22Rv1 (cell line): Measurements from ENCODE around the gene RXYLT1.

Experiments used
- H3K27ac ChIP-seq: fragments of 450-650 bp; 2 replicates; pipeline ENCODE4 v1.5.1; 2017
- ZFX ChIP-seq: fragments of 450-650 bp; IDR thresholded peaks from 2 replicates; pipeline ENCODE4 v1.6.1; 2017; ENCODE audit warnings: antibody characterized with exemption, borderline replicate concordance
- TF ChIP-seq, protein P1 (sequence below): fragments of 450-650 bp; IDR thresholded peaks from 2 replicates; pipeline ENCODE4 v1.5.1; 2017; ENCODE audit warnings: mild to moderate bottlenecking

The RXYLT1 gene

DNA sequence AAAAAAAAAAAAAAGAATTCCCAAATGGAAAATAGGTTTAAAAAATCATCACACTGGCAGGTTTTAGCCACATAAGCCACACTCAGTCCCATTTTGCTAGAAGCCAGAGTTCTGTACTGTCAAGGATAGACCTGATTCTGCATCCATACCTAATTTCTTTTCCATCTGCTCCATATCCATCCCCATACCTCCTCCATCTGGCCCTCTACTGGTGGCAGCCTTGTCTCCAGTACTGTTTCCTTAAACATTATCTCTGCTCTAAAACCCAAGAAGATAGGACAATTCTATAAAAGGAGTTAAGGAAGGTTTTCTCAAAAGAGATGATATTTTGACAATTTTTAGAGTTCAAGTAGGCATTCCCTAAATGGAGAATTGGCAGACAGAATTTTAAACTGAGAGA is 26.0 kb upstream of the RXYLT1 start:
- TF ChIP-seq ZFX: no peak
- TF ChIP-seq, protein P1, sequence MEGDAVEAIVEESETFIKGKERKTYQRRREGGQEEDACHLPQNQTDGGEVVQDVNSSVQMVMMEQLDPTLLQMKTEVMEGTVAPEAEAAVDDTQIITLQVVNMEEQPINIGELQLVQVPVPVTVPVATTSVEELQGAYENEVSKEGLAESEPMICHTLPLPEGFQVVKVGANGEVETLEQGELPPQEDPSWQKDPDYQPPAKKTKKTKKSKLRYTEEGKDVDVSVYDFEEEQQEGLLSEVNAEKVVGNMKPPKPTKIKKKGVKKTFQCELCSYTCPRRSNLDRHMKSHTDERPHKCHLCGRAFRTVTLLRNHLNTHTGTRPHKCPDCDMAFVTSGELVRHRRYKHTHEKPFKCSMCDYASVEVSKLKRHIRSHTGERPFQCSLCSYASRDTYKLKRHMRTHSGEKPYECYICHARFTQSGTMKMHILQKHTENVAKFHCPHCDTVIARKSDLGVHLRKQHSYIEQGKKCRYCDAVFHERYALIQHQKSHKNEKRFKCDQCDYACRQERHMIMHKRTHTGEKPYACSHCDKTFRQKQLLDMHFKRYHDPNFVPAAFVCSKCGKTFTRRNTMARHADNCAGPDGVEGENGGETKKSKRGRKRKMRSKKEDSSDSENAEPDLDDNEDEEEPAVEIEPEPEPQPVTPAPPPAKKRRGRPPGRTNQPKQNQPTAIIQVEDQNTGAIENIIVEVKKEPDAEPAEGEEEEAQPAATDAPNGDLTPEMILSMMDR: peak; percentile 33

DNA sequence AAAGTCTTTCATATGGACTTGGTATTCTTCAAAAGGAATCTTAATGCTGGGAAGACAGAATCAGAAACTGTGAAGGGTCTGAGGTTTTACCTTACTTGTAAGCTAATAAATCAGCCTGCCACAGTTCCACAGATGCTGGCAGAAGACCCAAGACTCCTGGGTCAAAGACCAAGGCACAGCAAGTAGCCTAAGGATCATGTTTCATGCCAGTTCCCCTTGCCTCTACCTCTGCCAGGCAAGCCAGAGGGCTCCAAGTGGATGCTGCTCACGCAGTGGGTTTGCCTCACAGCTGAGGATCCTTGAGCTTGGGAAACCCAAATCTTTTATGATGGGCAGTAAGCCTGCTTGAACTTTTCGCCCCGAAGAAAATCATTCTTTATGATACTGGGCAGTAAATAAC is 15.2 kb upstream of the RXYLT1 start:
- H3K27ac ChIP-seq: peak overlapping the region; percentile 48
- TF ChIP-seq, protein P1: no peak
- no peak for TF ChIP-seq ZFX

More for the DNA sequence above, 26.0 kb upstream of the RXYLT1 start:
- no peak overlapping the region for H3K27ac ChIP-seq

DNA sequence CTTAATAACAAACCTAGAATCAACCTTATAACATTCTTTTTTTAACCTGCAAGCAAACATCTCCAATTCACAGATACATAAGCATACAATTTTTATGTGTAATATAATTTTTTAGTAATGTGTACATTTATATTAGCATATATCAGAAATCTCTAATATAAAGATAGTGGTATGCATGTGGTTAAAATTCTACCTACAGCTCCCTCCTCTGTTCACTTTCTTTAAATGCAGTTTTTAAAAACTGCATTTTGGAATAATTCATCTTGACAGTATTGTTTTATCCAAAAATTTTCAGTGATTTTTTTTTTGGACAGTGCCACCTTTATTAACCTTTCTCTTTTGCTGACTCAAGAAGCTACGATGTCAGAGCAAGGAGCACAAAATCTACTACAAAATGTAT is 13.2 kb upstream of the RXYLT1 start:
- no peak for TF ChIP-seq ZFX
- TF ChIP-seq, protein P1: peak; percentile 51
- no peak overlapping the region for H3K27ac ChIP-seq

DNA sequence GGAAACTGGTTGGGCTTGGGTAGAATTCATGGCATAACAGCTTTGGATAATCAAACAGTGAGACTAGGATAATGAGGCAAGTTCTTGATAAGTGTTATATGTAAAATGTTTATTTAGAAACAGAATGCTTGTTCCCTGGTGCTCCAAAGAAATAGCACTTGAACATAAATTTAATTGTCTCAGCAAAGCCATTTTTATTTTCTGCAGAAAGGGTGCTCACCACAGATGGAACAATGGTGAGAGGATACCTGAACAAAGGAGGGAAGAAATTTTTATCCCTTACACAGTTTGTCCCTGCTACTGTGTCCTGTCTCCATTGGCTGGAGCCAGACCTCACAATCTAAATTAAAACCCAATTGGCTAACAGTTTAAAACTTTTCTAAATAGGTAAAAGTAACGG is 9.3 kb upstream of the RXYLT1 start:
- TF ChIP-seq ZFX: no peak
- TF ChIP-seq, protein P1: no peak
- no peak overlapping the region for H3K27ac ChIP-seq

DNA sequence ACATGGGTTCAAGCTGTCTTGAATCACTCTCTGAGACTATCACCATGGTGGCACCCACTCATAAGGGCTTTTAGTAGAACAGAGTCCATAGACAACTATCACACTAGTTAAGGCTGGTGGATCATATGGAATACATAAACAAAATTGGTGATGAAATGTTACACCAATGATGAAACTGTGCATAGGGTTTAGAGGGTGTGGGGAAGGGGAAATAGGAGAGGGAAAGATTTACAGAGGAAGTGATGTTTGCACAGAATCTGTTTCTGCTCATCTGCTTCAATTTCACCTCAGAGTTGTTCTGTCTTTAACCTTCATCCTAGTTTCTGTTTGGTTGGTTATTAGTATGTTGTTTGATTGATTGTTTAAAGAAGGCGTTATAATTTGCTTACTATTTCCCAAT is 2.4 kb upstream of the RXYLT1 start:
- TF ChIP-seq ZFX: no peak
- TF ChIP-seq, protein P1: no peak
- H3K27ac ChIP-seq: no peak overlapping the region

DNA sequence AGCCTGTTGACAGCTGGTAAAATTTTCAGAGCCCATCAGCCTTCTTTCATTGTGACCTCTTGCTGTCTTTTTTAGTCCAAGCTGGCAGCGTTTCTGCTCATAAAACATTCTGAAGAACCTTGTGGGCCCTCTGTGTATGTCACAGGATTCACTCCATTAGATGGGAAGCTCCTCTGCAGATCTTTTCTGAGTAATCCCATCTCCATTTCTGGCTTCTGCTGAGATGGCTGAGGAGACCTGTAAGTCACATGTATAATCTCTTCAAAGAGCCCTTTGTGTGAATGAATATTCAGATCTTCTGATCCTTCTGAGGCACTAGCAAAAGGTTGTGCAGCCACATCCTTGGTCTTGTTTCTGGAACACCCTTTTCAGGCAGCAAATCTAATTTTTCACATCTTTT is 2.8 kb downstream of the RXYLT1 start:
- no peak overlapping the region for H3K27ac ChIP-seq
- TF ChIP-seq ZFX: no peak
- TF ChIP-seq, protein P1: no peak

DNA sequence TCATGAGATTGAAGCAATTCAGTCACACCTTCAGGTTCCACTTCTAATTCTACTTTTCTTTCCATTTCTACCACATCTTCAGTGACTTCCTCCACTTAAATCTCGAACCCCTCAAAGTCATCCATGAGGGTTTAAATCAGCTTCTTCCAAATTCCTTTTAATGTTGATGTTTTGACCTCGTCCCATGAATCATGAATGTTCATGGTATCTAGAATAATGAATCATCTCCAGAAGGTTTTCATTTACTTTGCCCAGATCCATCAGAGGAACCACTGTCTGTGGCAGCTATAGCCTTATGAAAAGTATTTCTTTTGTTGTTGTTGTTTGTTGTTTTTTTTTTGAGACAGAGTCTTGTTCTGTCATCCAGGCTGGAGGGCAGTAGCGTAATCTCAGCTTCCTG is 7.6 kb downstream of the RXYLT1 start:
- no peak overlapping the region for H3K27ac ChIP-seq
- TF ChIP-seq, protein P1: no peak
- TF ChIP-seq ZFX: no peak
